ENCODE measurements around the gene TNFSF18. TPM values are rescaled to one million over a fixed set of nuclear protein-coding genes. Genes with fewer than 3 reads are reported as not detected.

The TNFSF18 gene
- under 1 TPM in 1 of 2 donors, not detected in 1; under 0.01 TPM for total RNA-seq

GRCh38 chr1:173050865-173051264, at the start of gene TNFSF18:
TNFSF18 (minus strand) TSS chr1:173050941; CDS start chr1:173050896, 45 bp downstream.

Other genes with a start within 250 kb of the TNFSF18 start
- under 1 TPM; 0.33 to 0.34 TPM for gene TNFSF4, start 156.4 kb upstream of the TNFSF18 start, total RNA-seq